SU-DHL-6 (cell line): ENCODE measurements around the gene RASGRF1.

Source experiments
- H2AFZ ChIP-seq: fragments of 200-600 bp; sonication (generic); 2 replicates; pipeline ENCODE4 v1.6.1; 2014; ENCODE audit warnings: low read depth, mild to moderate bottlenecking, moderate library complexity, mixed read lengths, antibody characterized with exemption, low read length; ENCODE audit not compliant: severe bottlenecking
- H3F3A ChIP-seq: fragments of 200-600 bp; shearing (Covaris generic); 2 replicates; pipeline ENCODE4 v1.6.0; 2016; ENCODE audit warnings: antibody characterized with exemption, mild to moderate bottlenecking; ENCODE audit not compliant: insufficient read depth
- H3K27ac ChIP-seq: fragments of 200-600 bp; sonication (generic); 2 replicates; pipeline ENCODE4 v1.5.1; 2016; ENCODE audit warnings: low read depth, mild to moderate bottlenecking, low read length, moderate library complexity, mixed read lengths
- H3K27me3 ChIP-seq: fragments of 200-600 bp; sonication (generic), shearing (Covaris generic); 2 replicates; pipeline ENCODE4 v1.6.0; 2014; ENCODE audit warnings: mild to moderate bottlenecking, low read length
- H3K36me3 ChIP-seq: fragments of 200-600 bp; sonication (generic); 2 replicates; pipeline ENCODE4 v1.6.1; 2014; ENCODE audit warnings: mild to moderate bottlenecking, low read length, mixed read lengths
- H3K4me2 ChIP-seq: fragments of 300-600, 200-600 bp; shearing (Covaris generic), sonication (generic); 2 replicates; pipeline ENCODE4 v1.6.0; 2014; ENCODE audit warnings: low read length, low read depth, mild to moderate bottlenecking; ENCODE audit not compliant: poor library complexity, severe bottlenecking
- H3K4me3 ChIP-seq: fragments of 200-600 bp; sonication (generic); 2 replicates; pipeline ENCODE4 v1.5.1; 2014; ENCODE audit warnings: antibody characterized with exemption, low read length, mild to moderate bottlenecking, mixed read lengths; ENCODE audit not compliant: insufficient read depth, poor library complexity, severe bottlenecking
- H3K79me2 ChIP-seq: fragments of 200-600 bp; sonication (generic); 2 replicates; pipeline ENCODE4 v1.6.1; 2014; ENCODE audit warnings: mild to moderate bottlenecking, low read length, moderate library complexity; ENCODE audit not compliant: insufficient read depth
- H3K9ac ChIP-seq: fragments of 200-600 bp; sonication (generic); 2 replicates; pipeline ENCODE4 v1.7.0; 2014; ENCODE audit warnings: mild to moderate bottlenecking, low read length
- H3K9me2 ChIP-seq: fragments of 200-600 bp; sonication (generic); replicated peaks from 2 replicates; pipeline ENCODE4 v1.6.1; 2014; ENCODE audit warnings: low read length; ENCODE audit not compliant: insufficient read depth
- H3K9me3 ChIP-seq: fragments of 200-600 bp; sonication (generic); 2 replicates; pipeline ENCODE4 v1.6.1; 2014; ENCODE audit warnings: low read length, mixed read lengths; ENCODE audit not compliant: insufficient read depth
- H4K20me1 ChIP-seq: fragments of 200-600 bp; sonication (generic); 2 replicates; pipeline ENCODE4 v1.6.1; 2014; ENCODE audit warnings: low read depth, mild to moderate bottlenecking, antibody characterized with exemption, low read length, moderate library complexity, mixed read lengths
- CTCF ChIP-seq: fragments of 200-600 bp; sonication (generic); IDR thresholded peaks from one replicate; pipeline ENCODE4 v1.5.1; 2017; ENCODE audit warnings: antibody characterized with exemption, mild to moderate bottlenecking, low read length, moderate library complexity; ENCODE audit not compliant: insufficient read depth, poor library complexity, severe bottlenecking
- EZH2phosphoT487 ChIP-seq: fragments of 200-600 bp; sonication (generic), shearing (Covaris generic); conservative IDR thresholded peaks from 2 replicates; pipeline ENCODE4 v1.6.1; 2018; ENCODE audit warnings: mild to moderate bottlenecking, antibody characterized with exemption, low read length, moderate library complexity, mixed read lengths

RASGRF1 gene

GRCh38 chr15:79036323-79036722 lies 54.3 kb downstream of the RASGRF1 start:
- H3K9ac ChIP-seq, result no peak overlapping the region

DNA sequence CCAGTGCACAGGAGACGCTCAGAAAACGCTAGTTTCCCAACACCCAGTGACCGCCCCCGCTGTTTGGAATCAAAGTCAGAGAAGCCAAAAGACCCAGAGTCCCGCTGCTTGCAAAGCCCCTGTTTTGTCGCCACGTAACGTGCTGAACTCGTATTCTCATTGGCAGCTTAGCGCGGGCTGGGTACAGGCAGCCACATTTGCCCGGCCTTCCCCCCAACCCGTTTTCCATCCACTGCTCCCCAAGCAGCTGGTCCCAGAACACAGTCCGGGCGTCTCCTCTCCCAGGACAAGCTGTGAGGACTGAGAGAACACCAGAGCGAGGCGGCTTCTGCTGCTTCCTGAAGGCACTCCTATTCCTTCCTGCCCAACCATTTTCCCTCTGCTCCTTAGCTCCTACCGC lies 54.8 kb downstream of the RASGRF1 start:
- Histone ChIP-seq H2AFZ (no peak overlapping the region), H3F3A (no peaks in the 10 kb centered on the region), H3K27me3 (no peaks in the 10 kb centered on the region), H3K27ac (no peak overlapping the region), H3K9ac (no peak overlapping the region), H3K9me3 (no peaks in the 10 kb centered on the region), H3K4me3 (no peak overlapping the region), H3K79me2 (no peaks in the 10 kb centered on the region), H3K36me3 (no peaks in the 10 kb centered on the region), H4K20me1 (no peaks in the 10 kb centered on the region), H3K4me2 (no peak overlapping the region), H3K9me2 (no peaks in the 10 kb centered on the region)
- TF ChIP-seq EZH2phosphoT487 (no peak), CTCF (no peak)

More at GRCh38 chr15:79036323-79036722, 54.3 kb downstream of the RASGRF1 start:
- Histone ChIP-seq H3K27ac (no peak overlapping the region), H3F3A (no peaks in the 10 kb centered on the region), H3K4me2 (no peak overlapping the region), H4K20me1 (no peaks in the 10 kb centered on the region), H3K36me3 (no peaks in the 10 kb centered on the region), H3K79me2 (no peaks in the 10 kb centered on the region), H2AFZ (no peak overlapping the region), H3K4me3 (no peak overlapping the region), H3K9me2 (no peaks in the 10 kb centered on the region), H3K27me3 (no peaks in the 10 kb centered on the region), H3K9me3 (no peaks in the 10 kb centered on the region)
- TF ChIP-seq CTCF (no peak), EZH2phosphoT487 (no peak)

DNA sequence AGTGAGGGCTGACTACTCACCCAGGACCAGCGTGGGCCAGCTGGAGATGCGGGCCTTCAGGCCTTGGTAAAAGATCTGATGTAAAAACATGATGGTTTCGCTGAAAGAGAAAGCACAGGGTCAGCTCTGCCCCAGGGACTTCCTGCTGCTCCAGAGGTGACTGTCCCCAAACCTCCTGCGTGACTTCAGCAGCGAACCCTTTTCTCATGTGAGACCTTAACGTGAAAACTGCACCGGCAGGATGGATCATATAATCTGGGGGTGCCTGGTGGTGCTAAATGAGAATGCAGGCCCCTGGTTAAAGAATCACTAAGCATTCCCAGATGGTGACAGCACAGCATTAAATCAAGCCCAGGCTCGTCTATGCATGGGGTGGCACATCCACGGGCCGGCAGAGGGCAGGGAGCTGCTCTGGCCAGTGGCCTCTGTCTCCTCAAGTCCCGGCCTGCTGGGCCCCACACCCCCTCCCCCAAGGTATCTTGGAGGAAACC lies 55.4 kb downstream of the RASGRF1 start:
- no peak overlapping the region for H2AFZ ChIP-seq
- no peak overlapping the region for H3K4me2 ChIP-seq
- no peaks in the 10 kb centered on the region for H3K27me3 ChIP-seq
- no peak overlapping the region for H3K4me3 ChIP-seq
- no peaks in the 10 kb centered on the region for H3K79me2 ChIP-seq
- no peaks in the 10 kb centered on the region for H3F3A ChIP-seq
- no peaks in the 10 kb centered on the region for H3K9me2 ChIP-seq
- no peak overlapping the region for H3K9ac ChIP-seq
- no peaks in the 10 kb centered on the region for H3K36me3 ChIP-seq
- no peak overlapping the region for H3K27ac ChIP-seq
- TF ChIP-seq CTCF (no peak), EZH2phosphoT487 (no peak)
- no peaks in the 10 kb centered on the region for H3K9me3 ChIP-seq
- H4K20me1 ChIP-seq, result no peaks in the 10 kb centered on the region
